ENCODE results near the gene MBD6.
"Not testable (repeated sequence)": the region's sequence is repeated elsewhere in the genome, so short reads cannot be mapped to it uniquely, and the experiment has no call there.

Gene MBD6

DNA sequence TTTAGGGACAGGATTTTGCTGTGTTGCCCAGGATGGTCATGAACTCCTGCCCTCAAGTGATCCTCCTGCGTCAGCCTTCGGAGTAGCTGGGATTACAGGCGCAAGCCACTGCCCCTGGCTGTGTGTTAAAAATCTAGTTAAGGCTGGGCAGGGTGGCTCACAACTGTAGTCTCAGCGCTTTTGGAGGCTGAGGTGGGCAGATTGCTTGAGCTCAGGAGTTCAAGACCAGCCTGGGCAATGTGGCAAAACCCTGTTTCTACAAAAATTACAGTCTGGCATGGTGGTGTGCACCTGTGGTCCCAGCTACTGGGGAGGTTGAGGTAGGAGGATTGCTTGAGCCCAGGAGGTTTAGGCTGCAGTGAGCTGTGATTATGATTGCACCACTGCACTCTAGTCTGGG lies 11.5 kb upstream of the MBD6 start:
- H2AFZ ChIP-seq (ENCODE audit: low read length, unreplicated experiment): no peak overlapping the region
- peaks cover 13% of the 10 kb centered on the region for H3K36me3 ChIP-seq (ENCODE audit: insufficient read depth, low read length)
- H3K27ac ChIP-seq (ENCODE audit: low read depth, low read length): no peak overlapping the region
- no peaks in the 10 kb centered on the region for H3K4me1 ChIP-seq (ENCODE audit: control insufficient read depth, insufficient read depth, low read length, unreplicated experiment)
- H3K27me3 ChIP-seq (ENCODE audit: insufficient read depth, low read length): no peaks in the 10 kb centered on the region
- no peak overlapping the region for H3K4me3 ChIP-seq (ENCODE audit: low read depth, low read length)
- no peaks in the 10 kb centered on the region for H3K79me2 ChIP-seq (ENCODE audit: control insufficient read depth, insufficient read depth, low read length, unreplicated experiment)

DNA sequence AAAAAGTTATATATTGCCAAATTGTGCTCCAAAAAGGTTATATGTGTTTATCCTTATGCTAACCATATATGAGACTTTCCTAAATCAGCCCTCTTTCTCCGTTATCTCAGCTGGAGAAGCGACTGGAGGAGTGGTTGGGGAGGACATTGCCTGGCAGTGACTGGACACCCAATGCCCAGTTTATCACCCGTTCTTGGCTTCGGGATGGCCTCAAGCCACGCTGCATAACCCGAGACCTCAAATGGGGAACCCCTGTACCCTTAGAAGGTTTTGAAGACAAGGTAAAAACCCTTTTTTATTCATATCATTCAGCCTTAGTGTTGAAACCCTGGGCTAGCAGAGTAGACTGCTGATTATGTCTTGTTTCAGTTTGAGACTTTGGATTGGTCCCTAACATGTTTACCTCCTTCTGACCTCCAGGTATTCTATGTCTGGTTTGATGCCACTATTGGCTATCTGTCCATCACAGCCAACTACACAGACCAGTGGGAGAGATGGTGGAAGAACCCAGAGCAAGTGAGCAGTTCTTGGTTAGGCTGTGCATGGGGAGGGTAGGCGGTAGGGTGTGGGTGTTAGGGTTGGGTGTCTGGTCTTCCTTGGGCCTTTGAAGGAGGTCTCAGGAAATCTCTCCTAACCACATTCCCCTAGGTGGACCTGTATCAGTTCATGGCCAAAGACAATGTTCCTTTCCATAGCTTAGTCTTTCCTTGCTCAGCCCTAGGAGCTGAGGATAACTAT lies 10.9 kb upstream of the MBD6 start:
- no peaks in the 10 kb centered on the region for H3K27me3 ChIP-seq (ENCODE audit: insufficient read depth, low read length)
- H3K27ac ChIP-seq (ENCODE audit: low read depth, low read length): no peak overlapping the region
- H3K4me3 ChIP-seq (ENCODE audit: low read depth, low read length): no peak overlapping the region
- no peak overlapping the region for H2AFZ ChIP-seq (ENCODE audit: low read length, unreplicated experiment)
- peaks cover 14% of the 10 kb centered on the region for H3K36me3 ChIP-seq (ENCODE audit: insufficient read depth, low read length)
- no peaks in the 10 kb centered on the region for H3K79me2 ChIP-seq (ENCODE audit: control insufficient read depth, insufficient read depth, low read length, unreplicated experiment)
- no peaks in the 10 kb centered on the region for H3K4me1 ChIP-seq (ENCODE audit: control insufficient read depth, insufficient read depth, low read length, unreplicated experiment)

DNA sequence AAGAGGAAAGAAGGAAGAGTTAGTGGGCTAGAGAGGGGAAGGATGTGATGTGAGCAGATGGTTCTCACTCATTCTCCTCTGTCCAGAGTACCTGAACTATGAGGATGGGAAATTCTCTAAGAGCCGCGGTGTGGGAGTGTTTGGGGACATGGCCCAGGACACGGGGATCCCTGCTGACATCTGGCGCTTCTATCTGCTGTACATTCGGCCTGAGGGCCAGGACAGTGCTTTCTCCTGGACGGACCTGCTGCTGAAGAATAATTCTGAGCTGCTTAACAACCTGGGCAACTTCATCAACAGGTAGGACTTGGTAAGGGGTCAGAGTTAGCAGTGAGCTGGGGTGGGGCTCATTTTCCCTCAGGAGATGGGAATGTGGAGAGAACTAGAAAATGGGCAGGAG lies 10.0 kb upstream of the MBD6 start:
- Histone ChIP-seq H3K36me3 (ENCODE audit: insufficient read depth, low read length) (peaks cover 20% of the 10 kb centered on the region), H3K79me2 (ENCODE audit: control insufficient read depth, insufficient read depth, low read length, unreplicated experiment) (peaks cover 4% of the 10 kb centered on the region), H2AFZ (ENCODE audit: low read length, unreplicated experiment) (no peak overlapping the region), H3K27me3 (ENCODE audit: insufficient read depth, low read length) (no peaks in the 10 kb centered on the region), H3K4me1 (ENCODE audit: control insufficient read depth, insufficient read depth, low read length, unreplicated experiment) (peaks cover 9% of the 10 kb centered on the region), H3K27ac (ENCODE audit: low read depth, low read length) (no peak overlapping the region), H3K4me3 (ENCODE audit: low read depth, low read length) (no peak overlapping the region)

DNA sequence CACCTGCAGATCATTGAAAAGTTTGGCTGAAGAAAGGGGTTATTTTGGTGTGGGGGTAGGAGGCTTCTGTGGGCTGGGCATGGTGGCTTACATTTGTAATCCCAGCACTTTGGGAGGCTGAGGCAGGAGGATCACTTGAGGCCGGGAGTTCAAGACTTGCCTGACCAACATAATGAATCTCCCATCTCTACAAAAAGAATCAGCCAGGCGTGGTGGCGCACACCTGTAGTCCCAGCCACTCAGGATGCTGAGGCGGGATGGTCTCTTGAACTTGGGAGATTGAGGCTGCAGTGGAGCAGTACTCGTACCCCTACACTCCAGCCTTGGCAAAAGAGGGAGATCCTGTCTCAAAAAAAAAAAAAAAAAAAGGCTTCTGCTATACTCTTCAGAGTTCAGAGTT lies 9.4 kb upstream of the MBD6 start:
- Histone ChIP-seq H3K27me3 (ENCODE audit: insufficient read depth, low read length) (no peaks in the 10 kb centered on the region), H3K4me1 (ENCODE audit: control insufficient read depth, insufficient read depth, low read length, unreplicated experiment) (peaks cover 11% of the 10 kb centered on the region), H3K27ac (ENCODE audit: low read depth, low read length) (no peak overlapping the region), H3K36me3 (ENCODE audit: insufficient read depth, low read length) (peaks cover 20% of the 10 kb centered on the region), H3K4me3 (ENCODE audit: low read depth, low read length) (no peak overlapping the region), H3K79me2 (ENCODE audit: control insufficient read depth, insufficient read depth, low read length, unreplicated experiment) (peaks cover 10% of the 10 kb centered on the region), H2AFZ (ENCODE audit: low read length, unreplicated experiment) (no peak overlapping the region)

DNA sequence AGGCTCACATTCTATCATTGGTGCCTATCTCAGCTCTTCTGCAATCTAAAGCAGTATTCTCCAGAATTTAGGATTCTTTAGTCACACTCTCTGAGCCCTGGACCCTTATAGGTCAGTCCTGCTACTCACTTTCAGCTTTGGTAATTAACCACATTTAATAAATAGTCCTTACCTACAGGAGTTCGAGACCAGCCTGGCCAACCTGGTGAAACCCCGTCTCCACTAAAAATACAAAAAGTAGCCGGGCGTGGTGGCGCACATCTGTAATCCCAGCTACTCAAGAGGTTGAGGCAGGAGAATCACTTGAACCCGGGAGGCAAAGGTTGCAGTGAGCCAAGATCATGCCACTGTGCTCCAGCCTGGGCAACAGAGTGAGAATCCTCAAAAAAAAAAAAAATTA lies 8.9 kb upstream of the MBD6 start:
- H3K4me3 ChIP-seq (ENCODE audit: low read depth, low read length); H3K27ac ChIP-seq (ENCODE audit: low read depth, low read length); H2AFZ ChIP-seq (ENCODE audit: low read length, unreplicated experiment); H3K27me3 ChIP-seq (ENCODE audit: insufficient read depth, low read length): not testable (repeated sequence)
- H3K79me2 ChIP-seq (ENCODE audit: control insufficient read depth, insufficient read depth, low read length, unreplicated experiment): peaks cover 15% of the 10 kb centered on the region
- peaks cover 20% of the 10 kb centered on the region for H3K36me3 ChIP-seq (ENCODE audit: insufficient read depth, low read length)
- peaks cover 15% of the 10 kb centered on the region for H3K4me1 ChIP-seq (ENCODE audit: control insufficient read depth, insufficient read depth, low read length, unreplicated experiment)

DNA sequence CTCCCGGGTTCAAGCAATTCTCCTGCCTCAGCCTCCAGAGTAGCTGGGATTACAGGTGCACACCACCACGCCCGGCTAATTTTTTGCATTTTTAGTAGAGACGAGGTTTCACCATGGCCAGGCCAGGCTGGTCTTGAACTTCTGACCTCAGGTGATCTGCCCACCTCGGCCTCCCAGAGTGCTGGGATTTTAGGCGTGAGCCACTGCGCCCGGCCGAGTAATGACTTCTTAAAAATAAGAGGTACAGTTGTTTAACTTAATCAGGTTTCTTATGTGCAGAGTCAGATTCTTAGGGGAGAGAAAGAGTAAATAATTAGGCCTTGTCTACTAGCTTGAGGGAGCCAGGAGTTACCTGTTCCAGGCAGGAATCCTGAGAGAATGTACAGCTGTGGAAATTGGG lies 8.4 kb upstream of the MBD6 start:
- H3K27ac ChIP-seq (ENCODE audit: low read depth, low read length); H2AFZ ChIP-seq (ENCODE audit: low read length, unreplicated experiment); H3K27me3 ChIP-seq (ENCODE audit: insufficient read depth, low read length); H3K4me3 ChIP-seq (ENCODE audit: low read depth, low read length): not testable (repeated sequence)
- H3K36me3 ChIP-seq (ENCODE audit: insufficient read depth, low read length): peaks cover 21% of the 10 kb centered on the region
- peaks cover 20% of the 10 kb centered on the region for H3K79me2 ChIP-seq (ENCODE audit: control insufficient read depth, insufficient read depth, low read length, unreplicated experiment)
- H3K4me1 ChIP-seq (ENCODE audit: control insufficient read depth, insufficient read depth, low read length, unreplicated experiment): peaks cover 20% of the 10 kb centered on the region

DNA sequence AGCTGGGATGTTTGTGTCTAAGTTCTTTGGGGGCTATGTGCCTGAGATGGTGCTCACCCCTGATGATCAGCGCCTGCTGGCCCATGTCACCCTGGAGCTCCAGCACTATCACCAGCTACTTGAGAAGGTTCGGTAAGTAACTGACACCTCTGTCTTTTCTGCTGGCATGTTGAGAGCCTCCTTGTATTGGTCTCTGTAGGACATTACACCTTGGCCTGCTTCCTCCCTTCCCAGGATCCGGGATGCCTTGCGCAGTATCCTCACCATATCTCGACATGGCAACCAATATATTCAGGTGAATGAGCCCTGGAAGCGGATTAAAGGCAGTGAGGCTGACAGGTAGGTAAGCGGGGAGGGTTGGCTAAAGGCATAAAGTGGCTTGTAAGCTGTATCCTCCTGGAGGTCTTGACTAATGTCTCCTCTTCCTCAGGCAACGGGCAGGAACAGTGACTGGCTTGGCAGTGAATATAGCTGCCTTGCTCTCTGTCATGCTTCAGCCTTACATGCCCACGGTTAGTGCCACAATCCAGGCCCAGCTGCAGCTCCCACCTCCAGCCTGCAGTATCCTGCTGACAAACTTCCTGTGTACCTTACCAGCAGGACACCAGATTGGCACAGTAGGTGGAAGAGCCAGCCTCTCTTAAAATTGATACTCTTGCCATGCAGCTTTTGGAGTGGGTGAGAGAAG lies 7.8 kb upstream of the MBD6 start:
- Histone ChIP-seq H3K27me3 (ENCODE audit: insufficient read depth, low read length) (no peaks in the 10 kb centered on the region), H3K4me1 (ENCODE audit: control insufficient read depth, insufficient read depth, low read length, unreplicated experiment) (peaks cover 21% of the 10 kb centered on the region), H3K79me2 (ENCODE audit: control insufficient read depth, insufficient read depth, low read length, unreplicated experiment) (peaks cover 26% of the 10 kb centered on the region), H3K36me3 (ENCODE audit: insufficient read depth, low read length) (peaks cover 23% of the 10 kb centered on the region), H2AFZ (ENCODE audit: low read length, unreplicated experiment) (no peak overlapping the region), H3K27ac (ENCODE audit: low read depth, low read length) (0 out of 2 replicates have a peak overlapping the region, but pooled peaks have one; percentile 22), H3K4me3 (ENCODE audit: low read depth, low read length) (no peak overlapping the region)

DNA sequence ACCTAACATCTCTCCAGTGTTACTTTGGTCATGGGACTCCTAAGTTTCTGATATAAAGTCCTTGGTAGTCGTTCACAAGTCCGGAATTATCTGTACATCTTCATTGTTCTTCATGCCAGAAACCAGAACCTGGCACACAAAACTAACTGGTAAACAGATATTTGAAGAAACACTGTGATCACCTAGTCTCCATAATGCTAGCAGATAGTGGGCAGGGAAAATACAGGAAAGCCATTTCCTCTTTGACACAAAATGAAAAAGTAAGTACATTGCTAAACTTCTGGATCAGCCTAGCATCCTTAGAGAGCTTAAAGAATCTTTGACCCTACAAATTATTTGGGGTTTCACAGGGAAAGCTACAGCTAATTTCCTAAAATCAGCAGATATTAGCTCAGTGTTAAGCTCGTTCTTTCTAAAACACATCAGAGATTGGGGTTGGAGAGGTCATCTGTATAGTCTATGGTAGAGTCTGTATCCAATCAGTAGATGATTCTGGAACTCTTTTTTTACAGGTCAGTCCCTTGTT lies 7.2 kb upstream of the MBD6 start:
- Histone ChIP-seq H3K36me3 (ENCODE audit: insufficient read depth, low read length) (peaks cover 23% of the 10 kb centered on the region), H2AFZ (ENCODE audit: low read length, unreplicated experiment) (no peak overlapping the region), H3K4me1 (ENCODE audit: control insufficient read depth, insufficient read depth, low read length, unreplicated experiment) (peaks cover 21% of the 10 kb centered on the region), H3K27me3 (ENCODE audit: insufficient read depth, low read length) (no peaks in the 10 kb centered on the region), H3K4me3 (ENCODE audit: low read depth, low read length) (no peak overlapping the region), H3K27ac (ENCODE audit: low read depth, low read length) (peak overlapping the region; percentile 22; the same call in 1 of the 2 replicates), H3K79me2 (ENCODE audit: control insufficient read depth, insufficient read depth, low read length, unreplicated experiment) (peaks cover 30% of the 10 kb centered on the region)

DNA sequence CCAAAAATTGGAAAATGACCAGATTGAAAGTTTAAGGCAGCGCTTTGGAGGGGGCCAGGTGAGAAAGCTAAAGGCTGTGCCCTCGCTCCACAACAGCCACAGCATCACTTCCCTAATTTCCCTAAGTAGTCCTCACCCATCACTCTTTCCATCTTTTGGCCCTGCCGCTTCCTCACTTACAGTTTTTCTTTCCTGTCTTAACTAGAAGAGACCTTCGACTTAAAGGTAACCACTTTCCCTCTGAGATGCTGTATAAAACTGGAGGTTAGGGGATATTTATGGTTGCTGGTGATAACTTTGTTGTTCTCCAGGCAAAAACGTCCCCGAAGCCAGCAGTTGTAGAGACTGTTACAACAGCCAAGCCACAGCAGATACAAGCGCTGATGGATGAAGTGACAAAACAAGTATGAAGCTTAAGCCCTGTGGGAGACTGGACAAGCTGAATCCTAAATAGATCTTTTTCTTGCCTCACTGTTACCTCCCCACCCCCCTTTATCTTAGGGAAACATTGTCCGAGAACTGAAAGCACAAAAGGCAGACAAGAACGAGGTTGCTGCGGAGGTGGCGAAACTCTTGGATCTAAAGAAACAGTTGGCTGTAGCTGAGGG lies 6.6 kb upstream of the MBD6 start:
- peaks cover 30% of the 10 kb centered on the region for H3K79me2 ChIP-seq (ENCODE audit: control insufficient read depth, insufficient read depth, low read length, unreplicated experiment)
- H3K27me3 ChIP-seq (ENCODE audit: insufficient read depth, low read length): no peaks in the 10 kb centered on the region
- no peak overlapping the region for H3K4me3 ChIP-seq (ENCODE audit: low read depth, low read length)
- H3K36me3 ChIP-seq (ENCODE audit: insufficient read depth, low read length): peaks cover 23% of the 10 kb centered on the region
- H2AFZ ChIP-seq (ENCODE audit: low read length, unreplicated experiment): no peak overlapping the region
- peak overlapping the region; percentile 22; the same call in 1 of the 2 replicates for H3K27ac ChIP-seq (ENCODE audit: low read depth, low read length)
- peaks cover 24% of the 10 kb centered on the region for H3K4me1 ChIP-seq (ENCODE audit: control insufficient read depth, insufficient read depth, low read length, unreplicated experiment)

DNA sequence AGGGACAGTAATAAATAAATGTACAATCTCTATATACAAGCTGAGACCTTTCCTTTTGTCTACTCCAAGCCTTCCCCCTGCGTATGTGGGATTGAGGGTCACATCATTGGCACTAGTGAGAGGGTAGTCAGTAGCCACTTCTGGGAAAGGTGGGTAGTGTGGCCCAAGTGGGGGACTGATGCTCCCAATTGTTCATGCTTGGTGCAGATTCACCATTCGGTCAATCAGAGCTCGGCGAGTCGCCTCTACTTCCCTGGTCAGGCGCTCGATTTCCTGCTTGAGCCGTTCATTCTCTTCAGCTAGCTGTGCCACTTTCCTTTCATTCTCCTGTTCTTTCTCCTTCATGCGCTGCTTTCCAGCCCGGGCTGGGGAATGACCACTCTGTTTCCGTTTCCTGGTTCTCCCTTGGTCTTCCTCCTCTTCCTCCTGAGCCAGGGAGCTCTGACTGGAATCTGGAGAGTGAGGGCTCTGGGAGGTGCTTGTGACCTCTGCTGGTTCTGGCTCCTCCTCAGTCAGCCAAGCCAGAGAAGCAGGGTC lies 5.9 kb upstream of the MBD6 start:
- no peak overlapping the region; the same call in 1 of the 2 replicates for H3K4me3 ChIP-seq (ENCODE audit: low read depth, low read length)
- H3K36me3 ChIP-seq (ENCODE audit: insufficient read depth, low read length): peaks cover 22% of the 10 kb centered on the region
- H3K79me2 ChIP-seq (ENCODE audit: control insufficient read depth, insufficient read depth, low read length, unreplicated experiment): peaks cover 30% of the 10 kb centered on the region
- peaks cover 30% of the 10 kb centered on the region for H3K4me1 ChIP-seq (ENCODE audit: control insufficient read depth, insufficient read depth, low read length, unreplicated experiment)
- H3K27me3 ChIP-seq (ENCODE audit: insufficient read depth, low read length): no peaks in the 10 kb centered on the region
- no peak overlapping the region for H3K27ac ChIP-seq (ENCODE audit: low read depth, low read length)
- no peak overlapping the region for H2AFZ ChIP-seq (ENCODE audit: low read length, unreplicated experiment)
